D341Med (cell line): ENCODE measurements around the gene MTG1.
A peak's percentile ranks its signal among the peaks of the same experiment; 100 is the strongest.

Source experiments
- DNase-seq: peaks from one replicate; pipeline ENCODE4 v3.0.0; 2012; ENCODE audit warnings: low spot score

Gene MTG1, protein sequence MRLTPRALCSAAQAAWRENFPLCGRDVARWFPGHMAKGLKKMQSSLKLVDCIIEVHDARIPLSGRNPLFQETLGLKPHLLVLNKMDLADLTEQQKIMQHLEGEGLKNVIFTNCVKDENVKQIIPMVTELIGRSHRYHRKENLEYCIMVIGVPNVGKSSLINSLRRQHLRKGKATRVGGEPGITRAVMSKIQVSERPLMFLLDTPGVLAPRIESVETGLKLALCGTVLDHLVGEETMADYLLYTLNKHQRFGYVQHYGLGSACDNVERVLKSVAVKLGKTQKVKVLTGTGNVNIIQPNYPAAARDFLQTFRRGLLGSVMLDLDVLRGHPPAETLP

DNA sequence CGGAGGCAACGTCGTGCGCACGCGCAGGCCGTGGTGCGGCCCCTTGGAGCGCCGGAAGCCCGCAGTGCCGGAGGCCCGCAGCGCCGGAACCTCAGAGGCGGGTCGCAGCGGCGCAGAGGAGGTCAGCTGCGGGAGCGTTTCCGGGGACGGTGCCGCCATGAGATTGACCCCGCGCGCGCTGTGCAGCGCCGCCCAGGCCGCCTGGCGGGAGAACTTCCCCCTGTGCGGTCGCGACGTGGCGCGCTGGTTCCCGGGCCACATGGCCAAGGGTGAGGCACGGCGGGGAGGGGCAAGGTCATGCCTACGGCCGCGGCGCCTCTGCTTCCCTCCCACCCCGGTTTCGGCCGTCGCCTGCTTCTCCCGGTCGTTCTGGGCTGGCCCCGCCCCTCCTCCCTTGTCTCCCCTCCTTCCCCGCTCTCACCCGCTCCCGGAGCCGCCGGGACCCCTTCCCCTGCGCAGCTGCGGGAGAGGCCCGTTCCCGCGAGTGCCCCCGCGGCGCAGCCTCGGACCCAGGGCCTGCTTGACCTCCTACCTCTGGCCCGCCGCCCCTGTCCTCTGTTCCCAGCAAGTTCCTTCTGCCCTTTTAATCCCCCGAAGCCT, at the start of gene MTG1:
MTG1 (plus strand) TSS at position 94 of the 600 bp plus-strand sequence; CDS start at position 158, 64 bp downstream.
- DNase-seq, result peak; percentile 97

DNA sequence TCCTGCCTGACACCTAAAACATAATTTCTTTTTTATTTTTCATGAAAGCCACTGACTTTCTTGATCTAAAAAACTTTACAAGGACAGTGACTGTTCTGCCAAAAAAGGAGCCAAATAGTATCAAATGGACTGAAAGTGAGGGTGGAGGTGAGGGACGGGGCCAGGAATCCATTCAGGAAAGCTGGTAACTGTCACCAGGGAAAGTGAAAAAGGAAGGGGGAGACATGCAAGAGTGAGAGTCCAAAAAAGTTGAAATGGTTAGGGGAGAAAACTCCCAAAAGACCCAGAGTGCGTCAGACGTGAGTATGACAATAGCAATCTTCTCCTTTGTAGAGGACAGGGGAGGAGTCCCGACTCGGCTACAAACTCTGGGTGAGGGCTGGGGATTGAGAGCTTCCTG, 49.7 kb upstream of the MTG1 start:
- DNase-seq, result no peak

DNA sequence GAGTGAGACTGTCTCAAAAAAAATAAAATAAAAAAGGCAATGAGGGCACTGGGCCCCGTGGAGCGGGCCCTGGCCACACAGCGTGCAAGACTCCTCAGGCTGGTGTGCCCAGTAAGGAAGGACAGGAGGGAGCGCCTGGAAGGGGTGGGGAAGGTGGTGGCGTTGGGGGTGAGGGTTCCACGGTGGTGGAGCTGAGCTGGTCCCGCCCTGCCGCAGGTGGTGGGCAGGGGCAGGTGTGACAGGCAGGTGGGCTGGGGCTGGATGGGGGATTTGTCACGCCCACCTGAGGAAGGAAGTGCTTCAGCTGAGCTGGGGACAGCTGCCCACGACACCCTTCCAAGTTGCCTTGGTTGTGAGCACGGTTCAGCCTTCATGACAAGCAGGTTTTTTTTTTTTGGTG, 47.5 kb upstream of the MTG1 start:
- DNase-seq, result no peak

DNA sequence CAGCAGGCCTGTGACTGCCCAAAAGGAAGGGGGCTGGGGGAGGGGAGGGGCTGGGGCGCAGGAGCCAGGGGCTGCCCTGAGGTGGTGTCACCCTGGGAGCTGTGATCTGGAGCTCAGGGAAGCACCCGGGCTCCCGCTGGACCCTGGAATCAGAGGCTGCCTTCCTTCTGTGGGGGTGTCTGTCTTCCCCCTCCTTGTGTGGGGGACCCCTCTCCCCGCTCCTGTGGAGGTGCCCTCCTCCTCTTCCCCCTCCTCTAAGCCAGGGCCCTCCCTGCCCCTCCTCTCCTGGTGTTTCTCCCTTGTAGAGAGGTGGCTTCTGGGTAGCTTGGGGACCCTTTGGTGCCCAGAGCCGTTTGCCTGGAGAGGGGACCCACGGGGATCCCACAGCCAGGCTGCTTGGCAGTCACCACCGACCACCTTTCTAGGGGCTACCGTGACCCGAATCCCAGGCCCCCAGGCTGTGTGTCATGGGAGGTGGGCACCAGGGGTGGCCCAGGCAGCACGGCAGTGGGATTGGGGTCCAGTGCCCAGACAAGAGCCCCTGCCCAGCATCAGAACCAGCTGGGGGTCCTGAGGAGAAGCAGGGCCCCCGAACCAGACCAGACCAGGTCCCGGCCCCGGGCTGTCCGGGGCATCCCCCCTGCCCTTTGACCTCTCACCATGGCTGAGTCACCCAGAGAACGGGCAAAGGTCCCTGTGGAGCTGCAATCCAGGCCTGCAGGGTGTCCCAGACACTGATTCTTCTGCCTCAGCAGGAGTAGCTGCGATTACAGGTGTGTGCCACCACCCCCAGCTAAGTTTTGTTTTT, 46.0 kb upstream of the MTG1 start:
- DNase-seq, result no peak

DNA sequence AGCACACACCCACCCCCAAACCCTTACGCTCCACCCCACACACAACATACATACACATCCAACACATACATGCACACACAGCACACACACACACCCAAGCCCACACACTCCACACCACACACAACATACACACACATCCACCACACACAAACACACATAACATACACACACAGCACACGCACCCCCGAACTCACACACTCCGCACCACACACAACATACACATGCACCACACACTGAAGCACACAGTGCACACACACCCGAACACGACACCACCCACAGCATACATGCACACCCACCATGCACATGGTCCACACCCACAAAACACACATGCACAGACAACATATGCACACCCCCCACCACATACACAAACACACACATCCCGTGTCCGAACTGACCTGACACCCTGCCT, 44.8 kb upstream of the MTG1 start:
- no peak for DNase-seq

DNA sequence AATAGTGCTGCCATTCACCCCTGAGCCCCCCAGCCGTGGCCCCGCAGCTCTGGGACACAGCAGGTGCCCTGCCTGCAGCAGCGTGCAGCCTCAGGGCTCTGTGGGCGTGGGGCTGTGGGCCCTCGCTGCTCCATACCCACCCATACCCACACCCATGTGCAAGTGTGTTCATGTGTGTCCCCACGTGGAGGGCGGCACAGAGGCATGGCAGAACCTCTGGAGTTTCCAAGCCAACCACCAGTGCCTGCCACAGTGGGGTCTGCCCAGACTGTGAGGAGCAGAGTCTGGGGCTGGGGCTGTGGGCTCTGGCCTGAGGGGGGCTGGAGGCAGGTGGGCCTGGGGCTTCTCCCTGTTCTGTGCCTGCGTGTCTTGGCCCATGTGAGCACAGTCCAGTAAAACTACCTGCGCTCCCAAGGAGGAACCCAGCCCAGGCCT, 44.4 kb upstream of the MTG1 start:
- DNase-seq, result no peak

DNA sequence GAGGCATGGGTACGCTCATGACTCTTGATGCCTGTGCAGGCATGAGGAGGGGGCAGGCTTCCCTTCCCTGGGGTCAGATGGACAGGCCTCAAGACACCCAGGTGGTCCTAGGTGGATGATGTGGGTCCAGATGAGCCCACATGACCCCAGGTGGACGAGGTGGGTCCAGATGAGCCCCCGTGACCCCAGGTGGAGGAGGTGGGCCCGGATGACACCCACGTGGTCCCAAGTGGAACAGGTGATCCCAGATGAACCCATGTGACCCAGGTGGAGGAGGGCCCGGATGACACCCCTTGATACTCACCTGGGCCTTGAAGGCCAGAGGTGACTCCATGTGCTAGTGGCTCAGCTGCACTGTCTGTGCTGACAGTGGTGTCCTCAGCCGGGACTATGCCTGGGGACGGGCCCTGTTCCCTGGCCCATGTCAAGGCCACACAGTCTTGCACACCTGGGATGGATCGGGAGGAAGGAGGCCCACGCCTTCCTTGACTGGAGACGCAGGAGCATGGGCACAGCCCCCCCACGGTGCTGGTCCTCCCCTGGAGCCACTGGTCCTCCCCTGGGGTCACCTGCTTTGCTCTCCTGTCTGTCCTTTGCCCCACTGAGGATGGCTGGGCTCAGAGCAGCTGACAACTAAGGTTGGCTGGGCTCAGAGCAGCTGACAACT, 43.5 kb upstream of the MTG1 start:
- DNase-seq, result no peak

DNA sequence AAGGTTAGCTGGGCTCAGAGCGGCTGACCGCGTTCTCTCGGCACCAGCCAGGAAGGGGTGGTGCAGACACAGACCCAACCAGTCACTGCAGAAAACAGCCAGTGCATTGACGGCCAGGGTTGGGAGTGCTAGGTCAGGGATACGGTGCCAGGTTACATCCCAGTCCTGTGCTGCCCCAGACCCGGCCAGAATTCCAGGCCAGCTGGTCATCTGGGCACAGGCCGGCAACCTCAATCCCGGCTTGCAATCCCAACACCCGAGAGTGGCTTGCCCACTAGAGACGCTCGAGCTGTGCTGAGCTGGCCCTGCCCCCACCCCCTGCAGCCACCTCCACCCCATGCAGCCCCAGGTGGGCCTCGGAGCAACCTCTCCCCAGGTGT, 43.0 kb upstream of the MTG1 start:
- DNase-seq, result no peak

DNA sequence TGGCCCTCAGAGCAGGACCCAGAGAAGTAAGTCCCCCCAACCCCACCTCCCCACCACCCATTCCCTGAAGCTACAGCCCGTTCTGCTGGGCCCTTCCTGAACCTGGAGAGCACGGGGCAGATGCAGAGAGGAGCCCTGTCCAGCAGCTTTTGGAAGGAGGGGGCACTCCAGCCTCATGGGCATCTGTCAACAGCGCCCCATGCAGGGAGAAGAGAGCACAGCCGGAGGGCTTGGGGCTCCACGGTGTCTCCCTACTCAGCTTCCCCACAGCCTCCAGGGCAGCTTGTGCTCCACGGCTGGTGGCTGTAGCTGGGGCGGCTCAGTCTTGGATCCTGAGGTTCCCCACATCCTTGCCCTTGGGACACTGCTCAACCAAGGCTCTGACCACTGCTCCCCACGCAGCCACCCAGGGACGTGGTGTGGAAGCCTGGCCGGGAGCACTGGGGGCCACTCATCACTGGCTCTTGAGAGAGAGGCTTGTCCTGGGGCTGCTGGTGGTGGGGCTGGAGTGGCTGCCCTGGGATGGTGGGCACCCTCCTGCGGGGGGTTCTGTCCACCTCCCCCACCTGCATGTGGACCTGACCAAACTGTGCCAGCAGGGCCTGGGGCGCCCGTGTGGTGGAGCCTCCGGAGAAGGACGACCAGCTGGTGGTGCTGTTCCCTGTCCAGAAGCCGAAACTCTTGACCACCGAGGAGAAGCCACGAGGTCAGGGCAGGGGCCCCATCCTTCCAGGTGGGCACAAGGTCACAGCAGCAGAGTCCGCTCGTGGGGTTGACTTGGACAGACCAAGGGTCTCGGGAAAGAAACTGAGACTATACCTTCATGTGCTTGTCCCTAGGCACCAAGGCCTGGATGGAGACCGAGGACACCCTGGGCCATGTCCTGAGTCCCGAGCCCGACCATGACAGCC, 42.3 kb upstream of the MTG1 start:
- DNase-seq, result no peak

DNA sequence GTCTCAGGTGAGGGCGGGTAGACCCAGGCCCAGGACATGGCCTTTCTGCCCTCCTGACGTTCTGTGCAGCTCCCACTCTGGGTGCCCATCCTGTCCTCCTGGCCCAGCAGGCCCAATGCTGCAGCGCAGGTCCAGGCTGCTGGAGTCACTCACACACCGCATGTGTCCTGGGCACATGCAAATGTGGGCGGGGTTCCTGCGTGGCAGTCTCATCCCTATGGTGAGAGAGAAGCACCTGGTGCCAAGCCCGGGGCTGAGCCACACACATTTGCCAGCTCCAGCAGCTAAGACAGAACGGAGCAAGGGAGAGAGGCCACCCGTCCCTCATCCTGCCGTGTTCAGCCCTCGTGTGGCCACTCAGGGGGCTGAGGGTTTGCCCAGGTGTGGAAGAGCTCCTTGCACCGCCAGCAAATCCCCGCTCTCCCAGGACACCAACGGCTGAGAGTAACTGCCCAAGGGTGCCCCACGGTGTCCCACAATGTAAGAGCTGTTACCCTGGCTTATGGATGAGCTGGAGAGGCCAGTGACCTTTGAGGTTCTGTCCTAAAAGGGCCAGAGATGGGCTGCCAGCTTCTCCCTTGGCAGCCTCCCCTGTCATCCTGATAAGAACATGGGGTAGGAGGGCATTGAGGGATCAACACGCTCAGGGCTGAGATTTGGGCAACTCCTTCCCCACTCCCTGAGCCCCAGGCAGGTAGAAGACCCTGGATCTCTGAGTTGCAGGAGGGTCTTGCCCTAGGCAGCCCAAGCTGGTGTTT, 40.6 kb upstream of the MTG1 start:
- DNase-seq, result no peak

DNA sequence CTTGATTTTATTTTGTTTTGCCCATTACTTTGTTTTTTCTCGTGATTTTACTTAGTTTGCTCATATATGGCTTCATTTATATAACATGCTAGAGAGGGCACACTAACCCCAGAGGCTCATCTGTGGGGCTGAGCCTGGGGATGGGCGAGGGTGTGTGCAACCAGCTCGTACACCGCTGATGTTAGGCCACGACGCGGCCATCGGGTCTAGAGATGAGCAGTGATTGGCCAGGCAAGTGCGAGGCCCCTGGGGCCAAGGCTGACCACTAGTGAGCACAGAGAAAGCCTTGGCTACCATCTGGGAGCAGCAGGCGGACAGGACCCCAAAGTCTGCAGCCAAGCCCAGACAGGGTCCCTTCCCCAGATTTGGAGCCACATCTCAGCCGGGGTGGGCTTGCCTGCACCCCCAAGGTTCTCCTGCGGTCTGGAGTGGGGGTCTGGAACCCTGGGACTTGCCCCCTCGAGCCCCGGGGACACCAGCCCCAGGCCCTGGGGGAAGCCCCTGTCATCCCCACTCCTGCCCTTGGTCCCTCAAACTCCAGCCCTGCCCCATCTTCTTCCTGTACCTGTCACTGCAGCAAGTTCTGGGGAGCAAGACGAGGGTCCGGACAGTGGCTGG, 39.9 kb upstream of the MTG1 start:
- DNase-seq, result no peak

DNA sequence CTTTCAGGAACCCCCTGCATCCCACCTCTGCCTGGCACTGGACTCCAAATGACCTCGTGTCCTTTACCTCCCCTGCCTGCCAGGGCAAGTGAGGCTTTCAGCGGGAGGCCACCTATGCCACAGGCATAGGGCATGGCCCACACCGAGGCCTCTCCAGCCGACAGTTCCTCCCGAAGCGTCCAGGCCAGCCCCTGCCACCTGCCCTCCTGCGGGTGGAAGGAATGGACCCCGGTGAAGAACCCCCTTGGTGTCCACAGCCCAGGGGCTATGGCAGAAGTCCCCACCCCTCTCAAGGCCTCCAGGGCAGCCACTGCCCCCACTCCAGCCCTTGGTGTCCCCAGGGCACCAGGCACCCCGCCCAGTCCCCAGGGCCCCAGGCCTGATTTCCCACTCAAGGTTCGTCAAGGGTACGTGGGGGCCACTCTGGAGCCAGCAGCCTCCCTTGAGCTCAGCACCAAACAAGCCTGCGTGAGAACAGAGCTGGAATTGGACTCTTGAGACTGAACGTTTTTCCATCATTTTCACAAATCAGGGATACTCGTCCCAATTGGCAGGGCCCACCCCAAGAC, 39.2 kb upstream of the MTG1 start:
- DNase-seq, result no peak

DNA sequence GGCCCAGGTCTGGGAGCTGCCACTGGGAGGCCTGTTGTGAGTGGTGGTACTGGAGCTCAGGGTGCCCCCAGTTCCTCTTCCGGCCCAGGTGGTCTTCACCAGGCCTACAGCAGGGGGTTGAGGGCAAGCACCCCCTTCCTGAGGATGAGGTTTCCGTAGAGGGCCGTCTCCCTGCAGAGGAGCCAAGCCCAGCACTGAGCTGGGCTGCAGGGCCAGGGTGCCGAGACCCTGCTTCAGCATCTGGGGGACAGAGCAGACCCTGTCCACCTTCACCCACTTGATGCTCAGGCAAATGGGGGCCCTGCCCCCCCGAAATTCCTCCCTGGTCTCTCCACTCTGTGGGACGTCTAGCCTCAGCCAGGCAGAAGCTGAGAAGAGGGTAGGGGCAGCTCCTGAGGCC, 38.7 kb upstream of the MTG1 start:
- DNase-seq, result no peak

DNA sequence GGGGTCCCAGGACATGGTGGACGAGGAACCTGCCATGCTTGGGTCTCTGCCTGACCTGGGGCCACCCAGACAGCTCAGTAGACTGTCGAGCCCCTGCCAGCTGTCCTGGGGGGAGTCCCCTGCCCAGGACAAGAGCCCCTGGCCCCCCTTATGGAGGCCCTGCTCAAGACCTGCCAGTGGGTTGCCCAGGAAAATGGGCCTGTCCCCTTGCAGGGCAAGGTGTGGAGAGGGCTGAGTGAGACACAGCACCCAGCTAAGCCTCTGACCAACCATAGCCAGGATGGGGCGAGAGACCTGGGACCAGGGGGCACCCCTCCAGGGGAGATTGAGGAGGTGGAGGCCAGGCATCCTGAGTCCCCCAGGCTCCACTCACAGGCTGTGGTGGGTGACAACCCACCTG, 38.0 kb upstream of the MTG1 start:
- no peak for DNase-seq

DNA sequence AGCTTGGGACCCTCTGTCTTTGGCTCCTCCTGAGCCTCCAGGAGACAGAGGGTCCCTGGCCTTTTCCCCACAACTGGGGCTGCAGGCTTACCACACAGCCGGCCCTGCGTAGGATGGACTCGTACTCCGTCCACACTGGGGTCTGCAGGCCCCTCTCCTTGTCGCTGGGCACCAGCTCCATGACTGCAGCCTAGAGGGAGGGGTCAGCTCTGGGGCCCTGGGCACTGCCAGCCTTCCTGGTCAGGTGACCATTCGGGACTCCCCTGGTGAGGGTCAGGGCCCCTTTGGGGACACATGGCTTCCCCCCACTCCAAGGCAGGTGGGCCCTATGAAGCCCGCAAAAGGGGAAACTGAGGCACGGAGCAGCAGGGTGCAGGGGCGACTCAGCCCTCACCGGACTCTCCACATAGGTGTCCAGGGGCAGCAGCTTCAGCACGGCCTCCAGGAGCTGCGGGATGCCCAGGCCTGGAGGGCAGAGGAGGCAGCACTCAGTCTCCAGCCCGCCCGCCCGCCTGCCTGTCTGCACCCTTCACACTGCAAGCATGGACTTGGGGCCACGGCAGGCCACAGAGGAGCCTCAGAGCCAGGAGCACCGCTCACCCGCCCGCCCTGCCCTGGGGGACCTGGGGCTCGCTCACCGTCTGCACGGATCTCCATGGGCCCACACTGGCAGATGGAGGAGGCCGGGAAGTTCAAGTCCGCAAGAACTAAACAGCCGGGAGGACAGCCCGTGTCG, 37.2 kb upstream of the MTG1 start:
- no peak for DNase-seq

DNA sequence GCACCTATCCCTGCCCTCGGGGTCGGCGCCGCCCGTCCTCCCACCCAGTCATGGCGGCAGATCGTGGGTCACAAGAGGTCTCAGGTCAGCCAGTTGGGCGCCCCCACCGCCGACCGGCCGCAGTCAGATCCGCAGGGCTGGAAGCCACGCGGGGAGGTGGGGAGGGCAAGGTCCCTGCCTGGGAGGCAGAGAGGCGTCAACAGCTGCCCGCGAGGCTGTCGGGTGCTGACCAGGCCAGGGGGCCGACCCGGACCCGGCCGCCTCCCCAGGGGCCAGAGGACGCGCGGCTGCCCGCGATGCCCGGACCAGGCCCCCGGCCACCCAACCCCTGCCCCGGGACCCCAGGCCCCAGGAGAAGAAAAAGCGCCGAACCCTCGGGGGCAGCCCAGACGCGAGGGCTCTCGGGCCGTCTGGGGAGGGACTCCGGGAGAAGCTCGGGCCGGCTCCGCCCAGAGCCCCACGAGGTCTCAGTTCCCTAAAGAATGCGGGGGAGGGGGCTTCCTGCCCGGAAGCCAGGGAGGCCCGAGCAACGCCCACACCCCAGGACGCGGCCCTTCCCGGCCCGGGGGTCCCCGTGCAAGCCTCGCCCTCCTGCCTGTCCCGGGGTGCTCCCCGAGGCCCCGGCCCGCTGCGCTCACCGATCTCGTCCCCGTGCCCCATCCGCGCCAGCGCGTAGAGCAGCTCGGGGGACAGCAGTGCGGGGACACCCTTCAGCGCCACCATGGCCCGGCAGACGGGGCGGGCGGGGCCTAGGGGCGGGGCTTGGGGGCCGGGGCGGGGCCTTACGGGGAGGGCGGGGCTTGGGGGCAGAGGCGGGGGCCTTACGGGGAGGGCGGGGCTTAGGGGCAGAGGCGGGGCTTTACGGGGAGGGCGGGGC, 36.4 kb upstream of the MTG1 start, which contains the start of gene FUOM:
FUOM (minus strand) TSS at position 735 of the 877 bp plus-strand sequence; CDS start at position 723, 12 bp downstream.
- peak; percentile 70 for DNase-seq

DNA sequence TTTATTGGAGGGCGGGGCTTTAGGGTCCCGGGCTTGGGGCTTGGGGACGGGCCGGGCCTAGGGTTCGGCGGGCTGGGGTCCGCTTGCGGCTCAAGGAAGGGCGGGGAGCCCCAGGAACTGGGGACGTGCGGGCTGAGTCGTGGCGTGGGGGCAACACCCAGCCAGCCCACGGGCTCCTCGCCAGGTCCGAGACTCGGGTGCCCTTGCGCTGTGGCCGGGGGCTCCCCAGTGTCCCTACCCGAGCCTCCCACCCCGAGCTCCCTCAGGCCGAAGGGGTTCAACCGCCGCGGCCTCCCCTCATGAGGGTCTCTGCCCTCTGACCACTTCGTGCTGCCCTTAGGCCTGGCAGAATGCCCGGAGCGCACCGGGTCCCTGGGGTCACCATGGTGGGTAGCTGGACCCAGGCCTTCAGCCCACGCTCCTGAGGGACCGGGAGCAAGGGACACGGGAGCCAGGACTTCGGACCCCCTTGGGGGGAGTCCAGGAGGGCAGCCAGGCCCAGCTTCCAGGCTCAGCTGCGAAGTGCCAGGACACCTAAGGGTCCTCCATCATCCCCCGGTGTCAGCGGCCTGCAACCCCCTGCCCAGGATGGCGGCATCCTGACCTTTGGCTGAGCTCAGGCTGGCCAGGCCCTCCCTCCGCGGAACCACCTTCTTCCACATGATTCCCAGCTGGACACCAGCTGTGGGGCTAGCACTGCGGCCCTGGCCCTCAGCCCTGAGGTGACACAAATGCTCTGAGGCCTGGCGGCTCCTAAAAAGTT, 35.6 kb upstream of the MTG1 start:
- DNase-seq, result no peak
